Sigmoid colon (tissue), 7 donors: ENCODE data around the gene WASHC4. TPM values are rescaled to one million over a fixed set of nuclear protein-coding genes. Genes with fewer than 3 reads are reported as not detected.

ENCODE experiments used
- DNase-seq: peaks from one replicate; pipeline ENCODE4 v3.0.0-alpha.2; 2019
- H3K27ac ChIP-seq, 4 donors: fragments of 200-600 bp; sonication (generic); one replicate each; pipeline ENCODE4 v1.5.1; 2016 to 2019; ENCODE audit warnings: mild to moderate bottlenecking in 1 of 4
- H3K27me3 ChIP-seq, 3 donors: fragments of 200-600 bp; sonication (generic); one replicate each; pipeline ENCODE4 v1.5.1; 2019; ENCODE audit warnings: mild to moderate bottlenecking in 1 of 3
- H3K36me3 ChIP-seq, 4 donors: fragments of 200-600 bp; sonication (generic); one replicate each; pipeline ENCODE4 v1.5.1; 2016 to 2019
- H3K4me1 ChIP-seq, 4 donors: fragments of 200-600 bp; sonication (generic); one replicate each; pipeline ENCODE4 v1.5.1; 2017 to 2019
- H3K4me3 ChIP-seq, 4 donors: fragments of 200-600 bp; sonication (generic); one replicate each; pipeline ENCODE4 v1.5.1; 2017 to 2019; ENCODE audit warnings: mild to moderate bottlenecking in 2 of 4, moderate library complexity in 1 of 4
- H3K9me3 ChIP-seq, 4 donors: fragments of 200-600 bp in 3 of 4; sonication (generic) in 3 of 4; one replicate each; pipeline versions ENCODE4 v1.5.1 to v1.6.1; 2013 to 2019
- CTCF ChIP-seq, 4 experiments: fragments of 450-650 bp in 3 of 4; fragments of 200-600 bp in 1 of 4; IDR thresholded peaks; one replicate each; pipeline ENCODE4 v1.5.1; 2016 to 2019; ENCODE audit warnings: antibody characterized with exemption in 4 of 4, mild to moderate bottlenecking in 3 of 4, moderate library complexity in 2 of 4
- EP300 ChIP-seq, 4 donors: sonication (generic); formaldehyde crosslinking; IDR thresholded peaks; one replicate each; pipeline ENCODE4 v1.6.1; 2017; ENCODE audit warnings: antibody characterized with exemption in 4 of 4
- POLR2A ChIP-seq, 2 donors: fragments of 450-650 bp; IDR thresholded peaks; one replicate each; pipeline ENCODE4 v1.6.1; 2016; ENCODE audit warnings: antibody characterized with exemption in 2 of 2, mild to moderate bottlenecking in 2 of 2, moderate library complexity in 2 of 2
- POLR2AphosphoS5 ChIP-seq, 4 donors: sonication (generic); formaldehyde crosslinking; IDR thresholded peaks; one replicate each; pipeline ENCODE4 v1.6.1; 2017; ENCODE audit warnings: antibody characterized with exemption in 4 of 4
- WGBS, 2 donors: extraction: QIAGEN DNeasy Blood & Tissue Kit; methylation state at CpG; one replicate each; pipeline ENCODE4 v1.1.7; 2013; 5-methylcytosine and 5-hydroxymethylcytosine counted together
- intact Hi-C: fragments of 100-400 bp; cut with DNase I; formaldehyde crosslinking; loops from one replicate; pipeline ENCODE4 v1.15.1; 2023
- polyA plus RNA-seq, 3 donors: library from polyadenylated mRNA; stranded (reverse); fragments of 200-250 nt; gene quantifications; one replicate each; pipeline ENCODE4 v1.2.3, GENCODE V29; 2013
- total RNA-seq, 4 donors: library from RNA; depleted of rRNA; stranded (reverse); fragments of >200 nt; gene quantifications; one replicate each; pipeline ENCODE4 v1.1.0, GENCODE V29; 2016
- donor health status: healthy with polysubstance abuse.
- donor health status: Bipolar disorder and iron deficiency.
- donor health status: healthy.

The WASHC4 gene
- total and polyA plus RNA-seq, 7 donors = 9.6 to 64.3 (median 43.3) TPM

- H3K36me3 ChIP-seq = peaks cover 36 to 97% (median 45%) of the 10 kb centered on the region in 4 donors
- no peak overlapping the region for H3K27ac ChIP-seq
- no peaks in the 10 kb centered on the region for H3K27me3 ChIP-seq
- H3K9me3 ChIP-seq = no peaks in the 10 kb centered on the region
- no peaks in the 10 kb centered on the region for H3K4me1 ChIP-seq
- TF ChIP-seq EP300 (IDR thresholded peaks at IDR 0.05) = no peak
- TF ChIP-seq POLR2AphosphoS5 (IDR thresholded peaks at IDR 0.05) = no peak
- no peak for TF ChIP-seq POLR2A (IDR thresholded peaks at IDR 0.05)
- no peak for TF ChIP-seq CTCF (IDR thresholded peaks at IDR 0.05)
- H3K4me3 ChIP-seq = no peak overlapping the region
- 80% methylated on average over 6 of the region's 6 CpGs for WGBS, 2 donors
- no peak for DNase-seq
- intact Hi-C loops = no loop called here
These were observed 81.8 kb downstream of the WASHC4 start for GRCh38 chr12:105189293-105189692.

- intact Hi-C loops = no loop called here
- H3K27me3 ChIP-seq = no peaks in the 10 kb centered on the region
- H3K36me3 ChIP-seq = peaks cover 34 to 97% (median 44%) of the 10 kb centered on the region in 4 donors
- H3K27ac ChIP-seq = no peak overlapping the region
- WGBS, 2 donors = 90 to 95% methylated on average over 6 of the region's 6 CpGs
- TF ChIP-seq EP300 (IDR thresholded peaks at IDR 0.05) (no peak), CTCF (IDR thresholded peaks at IDR 0.05) (no peak), POLR2A (IDR thresholded peaks at IDR 0.05) (no peak), POLR2AphosphoS5 (IDR thresholded peaks at IDR 0.05) (no peak)
- no peaks in the 10 kb centered on the region for H3K9me3 ChIP-seq
- H3K4me3 ChIP-seq = no peak overlapping the region
- no peaks in the 10 kb centered on the region for H3K4me1 ChIP-seq
- DNase-seq = no peak
These were observed 83.0 kb downstream of the WASHC4 start for GRCh38 chr12:105190530-105190929.

- intact Hi-C loops = no loop called here
- 62 to 83% methylated on average over 1 of the region's 1 CpG for WGBS, 2 donors
- H3K36me3 ChIP-seq = peaks cover 36 to 93% (median 46%) of the 10 kb centered on the region in 4 donors
- H3K4me3 ChIP-seq = no peak overlapping the region
- no peak overlapping the region for H3K27ac ChIP-seq
- H3K9me3 ChIP-seq = no peaks in the 10 kb centered on the region
- H3K4me1 ChIP-seq = no peaks in the 10 kb centered on the region
- TF ChIP-seq POLR2AphosphoS5 (IDR thresholded peaks at IDR 0.05) (no peak), EP300 (IDR thresholded peaks at IDR 0.05) (no peak), CTCF (IDR thresholded peaks at IDR 0.05) (no peak), POLR2A (IDR thresholded peaks at IDR 0.05) (no peak)
- no peaks in the 10 kb centered on the region for H3K27me3 ChIP-seq
- no peak for DNase-seq
These were observed 85.2 kb downstream of the WASHC4 start for GRCh38 chr12:105192624-105193225.

GRCh38 chr12:105194947-105195346 is 87.4 kb downstream of the WASHC4 start:
- no peak for DNase-seq
- Histone ChIP-seq H3K4me3 (no peak overlapping the region), H3K27ac (no peak overlapping the region), H3K9me3 (no peaks in the 10 kb centered on the region), H3K4me1 (no peaks in the 10 kb centered on the region), H3K36me3 (peaks cover 34 to 90% (median 38%) of the 10 kb centered on the region in 4 donors), H3K27me3 (no peaks in the 10 kb centered on the region)
- intact Hi-C loops = no loop called here
- 94 to 95% methylated on average over 6 of the region's 6 CpGs for WGBS, 2 donors
- TF ChIP-seq POLR2A (IDR thresholded peaks at IDR 0.05) (no peak), POLR2AphosphoS5 (IDR thresholded peaks at IDR 0.05) (no peak), CTCF (IDR thresholded peaks at IDR 0.05) (no peak), EP300 (IDR thresholded peaks at IDR 0.05) (no peak)

- TF ChIP-seq POLR2AphosphoS5 (IDR thresholded peaks at IDR 0.05) (no peak), CTCF (IDR thresholded peaks at IDR 0.05) (no peak), EP300 (IDR thresholded peaks at IDR 0.05) (no peak)
- Histone ChIP-seq H3K4me3 (no peak overlapping the region), H3K27me3 (no peaks in the 10 kb centered on the region), H3K27ac (no peak overlapping the region), H3K36me3 (peaks cover 31 to 84% (median 35%) of the 10 kb centered on the region in 4 donors), H3K4me1 (peaks cover 0 to under 1% (median 0%) of the 10 kb centered on the region in 4 donors), H3K9me3 (no peaks in the 10 kb centered on the region)
- intact Hi-C loops = no loop called here
- no peak for DNase-seq
- 94 to 97% methylated on average over 6 of the region's 6 CpGs for WGBS, 2 donors
These were observed 88.6 kb downstream of the WASHC4 start for GRCh38 chr12:105196090-105196489.
